RWPE2 (cell line): Measurements from ENCODE around the gene PRKCE.

Source experiments
- ATAC-seq: fragments of 200-7000 bp; cut with Tn5 transposase; 3 replicates; pipeline ENCODE4 v1.9.1; 2021; ENCODE audit warnings: low read depth
- DNase-seq: peaks from one replicate; pipeline ENCODE4 v3.0.0-alpha.2; 2020; ENCODE audit warnings: low spot score
- H3K27ac ChIP-seq: fragments of 450-650 bp; 2 replicates; pipeline ENCODE4 v1.5.1; 2017; ENCODE audit warnings: mild to moderate bottlenecking; ENCODE audit not compliant: poor library complexity, severe bottlenecking
- H3K27me3 ChIP-seq: fragments of 250-450 bp; sonication (Bioruptor Pico); 2 replicates; pipeline ENCODE4 v1.5.1; 2021; ENCODE audit warnings: mild to moderate bottlenecking, moderate library complexity; ENCODE audit not compliant: insufficient read depth, poor library complexity, severe bottlenecking
- H3K36me3 ChIP-seq: fragments of 250-450 bp; sonication (Bioruptor Pico); 2 replicates; pipeline ENCODE4 v1.5.1; 2020; ENCODE audit warnings: low read depth, mild to moderate bottlenecking, moderate library complexity
- H3K4me1 ChIP-seq: fragments of 250-450 bp; sonication (Bioruptor Pico); 2 replicates; pipeline ENCODE4 v1.5.1; 2021; ENCODE audit warnings: mild to moderate bottlenecking, moderate library complexity; ENCODE audit not compliant: insufficient read depth, poor library complexity, severe bottlenecking
- H3K4me3 ChIP-seq: fragments of 250-450 bp; sonication (Bioruptor Pico); 2 replicates; pipeline ENCODE4 v1.5.1; 2021; ENCODE audit warnings: mild to moderate bottlenecking, moderate library complexity; ENCODE audit not compliant: severe bottlenecking
- H3K9me3 ChIP-seq: fragments of 250-450 bp; sonication (Bioruptor Pico); 2 replicates; pipeline ENCODE4 v1.5.1; 2021; ENCODE audit warnings: mild to moderate bottlenecking, moderate library complexity; ENCODE audit not compliant: severe bottlenecking
- CTCF ChIP-seq: fragments of 450-650 bp; IDR thresholded peaks from one replicate; pipeline ENCODE4 v1.5.1; 2017; ENCODE audit warnings: mild to moderate bottlenecking, moderate library complexity; ENCODE audit not compliant: poor library complexity, severe bottlenecking

Gene PRKCE

GRCh38 chr2:46144133-46144800, 492.8 kb downstream of the PRKCE start:
- no peaks in the 10 kb centered on the region for H3K27me3 ChIP-seq
- H3K36me3 ChIP-seq, result no peaks in the 10 kb centered on the region
- peaks cover 11% of the 10 kb centered on the region for H3K4me1 ChIP-seq
- DNase-seq, result no peak
- no peak overlapping the region for H3K4me3 ChIP-seq
- H3K27ac ChIP-seq, result no peak overlapping the region
- no peak for ATAC-seq
- no peak for TF ChIP-seq CTCF
- no peaks in the 10 kb centered on the region for H3K9me3 ChIP-seq

- ATAC-seq, result no peak
- H3K27me3 ChIP-seq, result no peaks in the 10 kb centered on the region
- no peak for TF ChIP-seq CTCF
- no peak overlapping the region for H3K4me3 ChIP-seq
- H3K4me1 ChIP-seq, result peaks cover 11% of the 10 kb centered on the region
- no peaks in the 10 kb centered on the region for H3K9me3 ChIP-seq
- no peaks in the 10 kb centered on the region for H3K36me3 ChIP-seq
- H3K27ac ChIP-seq, result no peak overlapping the region
- DNase-seq, result no peak
Measured at GRCh38 chr2:46145017-46145416, 493.5 kb downstream of the PRKCE start.

- DNase-seq, result no peak
- no peak for TF ChIP-seq CTCF
- H3K4me1 ChIP-seq, result peaks cover 16% of the 10 kb centered on the region
Measured at GRCh38 chr2:46145840-46146239, 494.4 kb downstream of the PRKCE start.

GRCh38 chr2:46146866-46147502, 495.5 kb downstream of the PRKCE start:
- Histone ChIP-seq H3K9me3 (no peaks in the 10 kb centered on the region), H3K27ac (no peak overlapping the region), H3K36me3 (no peaks in the 10 kb centered on the region), H3K27me3 (no peaks in the 10 kb centered on the region), H3K4me3 (no peak overlapping the region), H3K4me1 (peaks cover 17% of the 10 kb centered on the region)
- DNase-seq (no peak), ATAC-seq (peak; percentile 34; the same call in 1 of the 3 replicates)
- TF ChIP-seq CTCF, result no peak

More at GRCh38 chr2:46145840-46146239, 494.4 kb downstream of the PRKCE start:
- Histone ChIP-seq H3K4me3 (no peak overlapping the region), H3K36me3 (no peaks in the 10 kb centered on the region), H3K27ac (no peak overlapping the region), H3K27me3 (no peaks in the 10 kb centered on the region), H3K9me3 (no peaks in the 10 kb centered on the region)
- no peak for ATAC-seq
